CD4-positive, CD25-positive, alpha-beta regulatory T cell (primary cell): ENCODE measurements around the gene POFUT2. TPM values are rescaled to one million over a fixed set of nuclear protein-coding genes. Genes with fewer than 3 reads are reported as not detected.

ENCODE experiments used
- ATAC-seq, 2 donors: fragments of 150-1000 bp; cut with Tn5 transposase; one replicate each; pipeline ENCODE4 v1.10.0; 2021; ENCODE audit warnings: low read depth in 2 of 2, moderate number of reproducible peaks in 2 of 2, moderate library complexity in 1 of 2
- DNase-seq, 3 donors: peaks; one replicate each; pipeline versions ENCODE4 v3.0.0 to v3.0.0-alpha.2; 2012 to 2022; ENCODE audit warnings: mixed read lengths in 1 of 3
- H3K27ac ChIP-seq: one replicate; pipeline ENCODE4 v1.7.0; 2013; ENCODE audit warnings: mild to moderate bottlenecking, low read length; ENCODE audit not compliant: insufficient read depth, poor library complexity, severe bottlenecking
- H3K27me3 ChIP-seq: one replicate; pipeline ENCODE4 v1.7.0; 2013; ENCODE audit warnings: low read length; ENCODE audit not compliant: control insufficient read depth, insufficient read depth
- H3K36me3 ChIP-seq: one replicate; pipeline ENCODE4 v1.7.0; 2013; ENCODE audit warnings: mild to moderate bottlenecking, low read length, moderate library complexity; ENCODE audit not compliant: control insufficient read depth, insufficient read depth
- H3K4me1 ChIP-seq: 2 replicates; pipeline ENCODE4 v1.7.0; 2013; ENCODE audit warnings: mild to moderate bottlenecking, low read length; ENCODE audit not compliant: insufficient read depth, control insufficient read depth, poor library complexity, severe bottlenecking
- H3K4me3 ChIP-seq: one replicate; pipeline ENCODE4 v1.7.0; 2013; ENCODE audit warnings: low read depth, mild to moderate bottlenecking, low read length, moderate library complexity
- H3K9me3 ChIP-seq, 2 experiments: 1 replicate in 1 of 2; 2 replicates in 1 of 2; pipeline ENCODE4 v1.7.0; 2013; ENCODE audit warnings: low read length in 2 of 2, mild to moderate bottlenecking in 1 of 2, moderate library complexity in 1 of 2; ENCODE audit not compliant: control insufficient read depth in 2 of 2
- H3K27ac Mint-ChIP-seq, 3 donors: one replicate each; pipeline ENCODE4 v1.8.0; 2020 to 2022; ENCODE audit warnings: mild to moderate bottlenecking in 3 of 3, mixed read lengths in 3 of 3, moderate library complexity in 2 of 3
- H3K27me3 Mint-ChIP-seq: one replicate; pipeline ENCODE4 v1.8.0; 2022; ENCODE audit warnings: mild to moderate bottlenecking, mixed read lengths
- H3K36me3 Mint-ChIP-seq: one replicate; pipeline ENCODE4 v1.8.0; 2020; ENCODE audit warnings: mixed read lengths
- H3K4me1 Mint-ChIP-seq, 4 donors: one replicate each; pipeline ENCODE4 v1.8.0; 2020 to 2022; ENCODE audit warnings: mixed read lengths in 4 of 4, mild to moderate bottlenecking in 1 of 4
- H3K4me3 Mint-ChIP-seq, 4 donors: one replicate each; pipeline ENCODE4 v1.8.0; 2020 to 2022; ENCODE audit warnings: mild to moderate bottlenecking in 4 of 4, mixed read lengths in 4 of 4, moderate library complexity in 3 of 4
- H3K9me3 Mint-ChIP-seq, 7 donors: one replicate each; pipeline ENCODE4 v1.8.0; 2020 to 2022; ENCODE audit warnings: mixed read lengths in 7 of 7, mild to moderate bottlenecking in 3 of 7, moderate library complexity in 2 of 7
- polyA plus RNA-seq, 4 donors: library from polyadenylated mRNA; unstranded; fragments of 300-500 nt; fragmentation: Illumina TruSeq; gene quantifications; one replicate each; pipeline ENCODE4 v1.2.3, GENCODE V29; 2021
- total RNA-seq: library from RNA; stranded (reverse); gene quantifications from one replicate; pipeline ENCODE4 v1.2.3, GENCODE V29; 2022

The POFUT2 gene, protein sequence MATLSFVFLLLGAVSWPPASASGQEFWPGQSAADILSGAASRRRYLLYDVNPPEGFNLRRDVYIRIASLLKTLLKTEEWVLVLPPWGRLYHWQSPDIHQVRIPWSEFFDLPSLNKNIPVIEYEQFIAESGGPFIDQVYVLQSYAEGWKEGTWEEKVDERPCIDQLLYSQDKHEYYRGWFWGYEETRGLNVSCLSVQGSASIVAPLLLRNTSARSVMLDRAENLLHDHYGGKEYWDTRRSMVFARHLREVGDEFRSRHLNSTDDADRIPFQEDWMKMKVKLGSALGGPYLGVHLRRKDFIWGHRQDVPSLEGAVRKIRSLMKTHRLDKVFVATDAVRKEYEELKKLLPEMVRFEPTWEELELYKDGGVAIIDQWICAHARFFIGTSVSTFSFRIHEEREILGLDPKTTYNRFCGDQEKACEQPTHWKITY
- total RNA-seq: 55.6 TPM
- polyA plus RNA-seq: 1 to 10 TPM; 2.6 to 4.7 (median 3.2) TPM

DNA sequence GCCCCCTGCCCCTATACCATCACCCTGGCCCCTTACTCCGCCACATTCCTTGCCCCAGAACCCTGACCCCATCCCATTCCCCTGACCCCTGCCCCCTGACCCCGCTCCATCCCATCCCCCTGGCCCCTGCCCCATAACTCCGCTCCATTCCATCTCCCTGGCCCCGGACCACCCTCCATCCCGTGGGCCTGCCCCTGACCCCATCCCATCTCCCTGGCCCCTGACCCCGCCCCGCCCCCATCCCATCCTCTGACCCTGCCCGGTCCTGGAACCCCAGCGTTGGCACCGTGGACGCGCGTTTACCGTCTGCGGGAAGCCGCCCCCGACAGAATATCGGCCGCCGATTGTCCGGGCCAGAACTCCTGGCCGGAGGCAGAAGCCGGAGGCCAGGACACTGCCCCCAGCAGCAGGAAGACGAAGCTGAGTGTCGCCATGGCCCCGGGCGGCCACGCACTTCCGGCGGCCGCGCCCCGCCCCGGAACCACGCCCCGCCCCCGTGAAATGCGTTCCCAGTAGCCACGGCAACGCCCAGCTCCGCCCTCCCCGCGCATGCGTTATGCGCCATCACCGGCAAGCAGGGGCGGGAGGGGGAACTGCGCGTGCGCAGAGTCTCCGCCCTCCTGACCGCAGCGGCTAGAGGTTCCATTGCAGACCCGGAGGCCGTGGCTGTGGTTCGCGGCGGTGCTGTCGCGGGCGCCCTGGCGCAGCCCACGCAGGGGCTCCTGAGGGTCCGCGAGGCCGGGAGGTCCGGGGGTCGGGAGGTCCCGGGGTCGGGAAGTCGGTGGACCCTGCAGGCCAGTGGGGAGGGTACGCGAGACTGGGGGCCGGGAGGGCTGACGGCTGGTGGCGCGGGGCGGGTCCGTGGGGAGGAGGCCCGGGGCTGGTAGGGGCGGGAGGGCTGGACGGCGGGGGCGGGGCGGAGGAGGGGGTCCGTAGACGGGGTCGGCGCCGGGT is at the start of gene POFUT2:
Gene POFUT2, minus strand, starts transcription at position 458 of the 954 bp plus-strand sequence. Its CDS starts 24 bp downstream, at position 434.
- Mint-ChIP-seq H3K36me3 (peaks cover 10% of the 10 kb centered on the region), H3K4me3 (peak within 1 kb of the TSS; percentile 85 to 94 (median 92)), H3K27ac (peak within 1 kb of the TSS; percentile 86 to 96 (median 87)), H3K27me3 (no peaks in the 10 kb centered on the region), H3K4me1 (peaks cover 16 to 41% (median 25%) of the 10 kb centered on the region in 4 donors), H3K9me3 (no peaks in the 10 kb centered on the region)
- DNase-seq (peak; percentile 95 to 98 (median 96)), ATAC-seq (peak; percentile 82 to 84)
- Histone ChIP-seq H3K4me1 (peaks cover 22% of the 10 kb centered on the region), H3K9me3 (no peaks in the 10 kb centered on the region), H3K36me3 (peaks cover 25% of the 10 kb centered on the region), H3K27me3 (no peaks in the 10 kb centered on the region), H3K27ac (peak within 1 kb of the TSS; percentile 86), H3K4me3 (no peak within 1 kb of the TSS)

DNA sequence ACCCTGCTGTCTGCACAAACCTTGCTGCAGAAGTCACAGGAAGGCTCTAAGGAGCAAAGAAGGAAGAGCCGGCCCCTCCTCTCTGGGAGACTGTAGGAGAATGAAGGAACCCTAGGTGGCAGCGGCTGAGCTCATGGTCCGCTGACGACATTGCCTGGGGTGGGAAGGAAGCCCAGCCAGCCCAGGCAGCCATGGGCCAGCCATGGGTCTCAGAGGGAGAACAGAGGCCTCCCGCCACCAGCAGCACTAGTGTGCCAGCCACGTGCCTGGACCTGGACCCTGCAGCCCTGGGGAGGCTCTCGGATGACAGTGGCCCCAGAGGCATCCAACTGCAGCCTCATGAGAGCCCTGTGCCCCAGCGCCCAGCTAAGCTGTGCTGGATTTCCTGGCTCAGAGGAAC is 49.2 kb upstream of the POFUT2 start:
- Mint-ChIP-seq H3K36me3 (no peaks in the 10 kb centered on the region), H3K4me3 (no peak overlapping the region), H3K27me3 (no peaks in the 10 kb centered on the region), H3K9me3 (peaks cover 0 to 3% (median 0%) of the 10 kb centered on the region in 7 donors), H3K27ac (peak overlapping the region in 1 of 3 donors; percentile 43), H3K4me1 (peaks cover 0 to 2% (median 0%) of the 10 kb centered on the region in 4 donors)
- H3K9me3 ChIP-seq: no peaks in the 10 kb centered on the region
- DNase-seq: no peak
- no peaks in the 10 kb centered on the region for H3K27me3 ChIP-seq
- H3K27ac ChIP-seq: no peak overlapping the region
- no peaks in the 10 kb centered on the region for H3K4me1 ChIP-seq
- ATAC-seq: no peak
- H3K36me3 ChIP-seq: no peaks in the 10 kb centered on the region
- no peak overlapping the region for H3K4me3 ChIP-seq

DNA sequence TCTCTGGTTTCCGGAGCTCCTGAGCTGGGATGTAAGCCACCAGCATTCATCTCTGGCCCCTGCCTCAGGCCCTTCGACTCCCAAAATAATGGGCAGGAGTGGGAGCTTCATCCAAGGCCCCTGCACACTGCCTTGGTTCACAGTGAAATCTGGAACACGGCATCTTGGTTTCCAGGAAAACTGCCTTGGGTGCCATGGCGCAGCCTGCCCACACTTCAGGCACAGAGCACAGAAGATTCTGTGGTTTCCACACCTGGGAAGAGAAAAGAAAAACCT is 48.8 kb upstream of the POFUT2 start:
- no peaks in the 10 kb centered on the region for H3K27me3 Mint-ChIP-seq
- no peaks in the 10 kb centered on the region for H3K4me1 Mint-ChIP-seq
- H3K36me3 Mint-ChIP-seq: no peaks in the 10 kb centered on the region
- peaks cover 0 to 2% (median 0%) of the 10 kb centered on the region in 7 donors for H3K9me3 Mint-ChIP-seq
- ATAC-seq (no peak), DNase-seq (no peak)
- H3K4me3 Mint-ChIP-seq: no peak overlapping the region
- no peak overlapping the region for H3K27ac Mint-ChIP-seq
- Histone ChIP-seq H3K9me3 (no peaks in the 10 kb centered on the region), H3K27me3 (no peaks in the 10 kb centered on the region), H3K4me3 (no peak overlapping the region), H3K36me3 (no peaks in the 10 kb centered on the region), H3K27ac (no peak overlapping the region), H3K4me1 (no peaks in the 10 kb centered on the region)

DNA sequence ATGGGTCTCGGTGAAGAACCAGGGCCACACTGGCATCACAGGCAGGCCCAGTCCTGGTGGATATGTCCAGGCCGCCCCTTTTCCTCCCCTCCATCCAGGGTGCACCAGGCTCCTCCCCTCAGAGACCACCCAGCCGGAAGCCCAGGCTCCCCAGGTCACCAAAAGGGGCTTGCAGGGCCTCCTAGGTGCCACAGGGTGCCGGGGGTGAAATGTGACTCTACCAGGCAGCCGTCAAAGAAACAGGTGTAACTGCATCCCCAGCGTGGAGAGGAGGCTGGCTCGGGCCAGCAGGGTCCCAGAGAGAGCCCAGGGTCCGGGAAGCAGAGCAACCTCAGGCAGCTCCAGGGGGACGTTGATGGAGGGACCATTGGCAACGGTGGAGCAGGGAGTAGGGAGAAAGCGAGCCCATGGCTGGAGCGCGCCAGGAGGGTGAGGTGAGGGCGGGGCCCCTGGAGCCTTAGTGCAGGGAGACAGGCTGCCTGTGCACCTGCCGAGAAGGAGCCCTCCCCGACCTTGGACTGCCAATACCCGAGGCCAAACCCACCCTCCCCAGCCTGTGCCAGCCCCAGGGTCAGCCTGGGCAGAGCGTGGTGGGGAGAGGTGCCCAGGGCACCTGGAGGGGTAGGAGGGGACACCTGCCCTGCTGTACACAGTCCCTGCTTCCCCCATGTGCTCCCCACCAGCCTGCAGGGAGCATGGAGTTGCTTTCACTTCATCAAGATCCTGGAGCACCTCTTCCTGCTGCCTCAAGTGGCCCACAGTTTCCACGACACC is 48.3 kb upstream of the POFUT2 start:
- H3K9me3 ChIP-seq: no peaks in the 10 kb centered on the region
- H3K27ac ChIP-seq: no peak overlapping the region
- H3K4me1 ChIP-seq: no peaks in the 10 kb centered on the region
- Mint-ChIP-seq H3K4me3 (no peak overlapping the region), H3K36me3 (no peaks in the 10 kb centered on the region), H3K27ac (no peak overlapping the region), H3K27me3 (no peaks in the 10 kb centered on the region), H3K9me3 (peaks cover 0 to 2% (median 0%) of the 10 kb centered on the region in 7 donors), H3K4me1 (no peaks in the 10 kb centered on the region)
- H3K36me3 ChIP-seq: no peaks in the 10 kb centered on the region
- ATAC-seq (no peak), DNase-seq (no peak)
- H3K27me3 ChIP-seq: no peaks in the 10 kb centered on the region
- no peak overlapping the region for H3K4me3 ChIP-seq

DNA sequence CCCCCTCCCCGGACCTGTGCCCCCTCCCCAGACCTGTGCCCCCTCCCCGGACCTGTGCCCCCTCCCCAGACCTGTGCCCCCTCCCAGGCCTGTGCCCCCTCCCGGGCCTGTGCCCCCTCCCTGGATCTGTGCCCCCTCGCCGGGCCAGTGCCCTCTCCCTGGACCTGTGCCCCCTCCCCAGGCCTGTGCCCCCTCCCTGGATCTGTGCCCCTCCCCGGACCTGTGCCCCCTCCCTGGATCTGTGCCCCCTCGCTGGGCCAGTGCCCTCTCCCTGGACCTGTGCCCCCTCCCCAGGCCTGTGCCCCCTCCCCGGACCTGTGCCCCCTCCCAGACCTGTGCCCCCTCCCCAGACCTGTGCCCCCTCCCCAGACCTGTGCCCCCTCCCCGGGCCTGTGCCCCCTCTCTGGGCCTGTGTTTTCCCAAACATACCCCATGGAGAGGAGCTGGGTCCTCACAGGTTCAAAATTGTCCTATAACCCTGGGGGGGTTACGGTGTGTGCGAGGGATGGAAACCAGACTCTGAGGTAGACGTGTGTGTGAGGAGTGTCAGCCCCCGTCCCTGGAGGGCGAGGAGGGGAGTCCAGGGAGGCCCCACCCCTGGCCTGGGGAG is 47.6 kb upstream of the POFUT2 start:
- H3K4me3 Mint-ChIP-seq: no peak overlapping the region

DNA sequence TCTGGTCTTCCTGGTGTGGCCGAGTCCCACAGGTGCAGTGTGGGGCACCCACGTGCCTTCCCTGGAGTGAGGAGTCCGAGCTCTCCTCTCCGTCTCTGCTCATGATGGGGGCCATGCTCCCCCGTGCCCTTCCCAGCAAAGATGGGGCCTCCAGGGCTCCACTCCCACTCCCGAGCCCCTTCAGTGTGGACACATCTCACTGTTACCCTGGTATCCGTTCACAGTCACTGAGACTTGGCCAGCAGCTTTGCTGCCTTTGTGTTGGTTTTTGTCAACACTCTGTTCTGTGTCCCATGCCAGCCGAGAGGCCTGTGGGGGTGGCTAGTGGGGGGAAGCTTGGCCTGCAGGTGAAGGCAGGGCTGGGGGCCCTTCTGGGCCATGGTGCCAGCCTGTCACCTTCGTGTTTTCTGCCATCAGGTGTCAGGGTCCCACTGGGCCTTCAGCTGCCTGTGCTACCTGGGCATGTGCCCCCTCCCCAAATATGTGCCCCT is 46.9 kb upstream of the POFUT2 start:
- Mint-ChIP-seq H3K4me1 (no peaks in the 10 kb centered on the region), H3K27me3 (no peaks in the 10 kb centered on the region), H3K4me3 (no peak overlapping the region), H3K9me3 (peaks cover 0 to 2% (median 0%) of the 10 kb centered on the region in 7 donors), H3K27ac (no peak overlapping the region), H3K36me3 (no peaks in the 10 kb centered on the region)
- Histone ChIP-seq H3K4me3 (no peak overlapping the region), H3K9me3 (no peaks in the 10 kb centered on the region), H3K36me3 (no peaks in the 10 kb centered on the region), H3K4me1 (no peaks in the 10 kb centered on the region), H3K27me3 (no peaks in the 10 kb centered on the region), H3K27ac (no peak overlapping the region)
- DNase-seq (no peak), ATAC-seq (no peak)

More for the DNA sequence above, 47.6 kb upstream of the POFUT2 start:
- H3K4me3 ChIP-seq: no peak overlapping the region
- no peak overlapping the region for H3K27ac ChIP-seq
- H3K27ac Mint-ChIP-seq: no peak overlapping the region
- no peaks in the 10 kb centered on the region for H3K27me3 Mint-ChIP-seq
- H3K36me3 Mint-ChIP-seq: no peaks in the 10 kb centered on the region
- H3K36me3 ChIP-seq: no peaks in the 10 kb centered on the region
- no peaks in the 10 kb centered on the region for H3K9me3 ChIP-seq
- DNase-seq: no peak
- peaks cover 0 to 2% (median 0%) of the 10 kb centered on the region in 7 donors for H3K9me3 Mint-ChIP-seq
- no peaks in the 10 kb centered on the region for H3K4me1 Mint-ChIP-seq
- H3K27me3 ChIP-seq: no peaks in the 10 kb centered on the region
- ATAC-seq: no peak
- no peaks in the 10 kb centered on the region for H3K4me1 ChIP-seq

DNA sequence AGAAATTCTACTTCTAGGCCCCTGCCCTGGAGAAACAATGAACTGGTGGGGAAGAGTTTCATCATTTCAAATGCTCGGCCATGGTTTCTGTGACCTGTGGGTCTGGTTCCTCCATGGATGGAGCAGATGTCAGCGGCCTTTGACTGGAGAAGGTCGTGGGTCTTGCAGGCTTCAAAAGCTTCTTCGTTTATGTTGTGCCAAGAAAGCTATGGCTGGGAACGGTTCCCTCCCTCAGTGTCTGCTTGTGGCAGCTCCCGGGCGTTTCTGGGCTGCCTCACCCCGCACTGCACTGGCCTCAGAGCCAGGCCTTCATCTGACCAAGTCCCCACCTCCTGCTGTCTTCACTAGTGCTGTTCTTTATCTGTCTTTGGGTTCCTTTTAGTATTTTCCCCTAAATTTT is 46.4 kb upstream of the POFUT2 start:
- no peak overlapping the region for H3K27ac ChIP-seq
- Mint-ChIP-seq H3K4me1 (no peaks in the 10 kb centered on the region), H3K9me3 (peaks cover 0 to 2% (median 0%) of the 10 kb centered on the region in 7 donors), H3K27ac (peak overlapping the region in 1 of 3 donors; percentile 31), H3K27me3 (no peaks in the 10 kb centered on the region), H3K36me3 (no peaks in the 10 kb centered on the region), H3K4me3 (no peak overlapping the region)
- no peaks in the 10 kb centered on the region for H3K4me1 ChIP-seq
- H3K36me3 ChIP-seq: no peaks in the 10 kb centered on the region
- no peak overlapping the region for H3K4me3 ChIP-seq
- no peak for DNase-seq
- ATAC-seq: no peak
- no peaks in the 10 kb centered on the region for H3K27me3 ChIP-seq
- H3K9me3 ChIP-seq: no peaks in the 10 kb centered on the region
